ENCODE measurements around the gene DCLRE1B.

DCLRE1B gene

DNA sequence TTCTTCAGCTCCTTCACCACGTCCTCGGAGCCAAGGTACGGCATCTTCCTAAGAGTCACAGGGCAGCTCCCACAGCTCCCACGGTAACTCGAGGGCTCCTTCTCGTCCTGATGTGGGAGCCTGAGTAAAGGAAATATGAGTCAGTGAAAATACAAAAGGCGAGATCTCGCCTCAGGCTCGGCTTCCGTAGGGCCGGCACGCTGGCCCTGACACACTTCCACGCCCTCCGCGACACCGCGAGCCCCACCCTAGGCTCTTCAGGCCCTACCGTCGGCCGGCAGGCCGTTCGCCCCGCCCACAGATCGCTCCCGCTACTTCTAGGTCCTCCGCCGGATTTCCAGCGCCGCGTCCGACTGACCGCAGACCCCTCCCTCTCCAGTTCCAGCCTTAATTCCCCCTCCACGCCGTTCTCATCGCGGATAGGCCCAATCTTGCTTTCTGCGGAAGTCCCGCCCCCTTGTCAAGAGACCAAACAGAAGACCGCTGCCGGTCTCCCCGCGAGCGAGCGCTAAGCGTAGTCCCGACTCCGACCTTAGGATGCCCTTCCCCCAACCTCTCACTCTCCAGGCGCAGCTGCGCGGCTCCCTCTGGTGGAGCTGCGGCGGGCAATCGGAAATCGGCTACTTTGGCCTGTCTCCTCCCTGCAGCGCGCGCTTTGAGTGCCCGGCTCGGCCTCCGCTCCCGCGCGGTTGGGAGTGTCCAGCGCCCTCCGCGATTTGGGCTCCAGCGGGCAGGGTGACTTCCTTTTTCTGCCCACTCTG, at the start of gene DCLRE1B, which contains the start of gene AP4B1:
Gene DCLRE1B, plus strand, starts transcription at position 653 of the 761 bp plus-strand sequence. CDS start 261 bp downstream, outside the sequence.
Gene AP4B1, minus strand, starts transcription at position 126 of the 761 bp plus-strand sequence. Its CDS starts 82 bp downstream, at position 44.
- intact Hi-C loops (cut with DNase I), result loop anchor here (1.0 to 5.0 kb wide), 2 partner anchors 24 to 93 kb away; partner anchors contain the start of genes HIPK1 and RSBN1
- DNase-seq, result peak; percentile 93 to 99 (median 98)

DNA sequence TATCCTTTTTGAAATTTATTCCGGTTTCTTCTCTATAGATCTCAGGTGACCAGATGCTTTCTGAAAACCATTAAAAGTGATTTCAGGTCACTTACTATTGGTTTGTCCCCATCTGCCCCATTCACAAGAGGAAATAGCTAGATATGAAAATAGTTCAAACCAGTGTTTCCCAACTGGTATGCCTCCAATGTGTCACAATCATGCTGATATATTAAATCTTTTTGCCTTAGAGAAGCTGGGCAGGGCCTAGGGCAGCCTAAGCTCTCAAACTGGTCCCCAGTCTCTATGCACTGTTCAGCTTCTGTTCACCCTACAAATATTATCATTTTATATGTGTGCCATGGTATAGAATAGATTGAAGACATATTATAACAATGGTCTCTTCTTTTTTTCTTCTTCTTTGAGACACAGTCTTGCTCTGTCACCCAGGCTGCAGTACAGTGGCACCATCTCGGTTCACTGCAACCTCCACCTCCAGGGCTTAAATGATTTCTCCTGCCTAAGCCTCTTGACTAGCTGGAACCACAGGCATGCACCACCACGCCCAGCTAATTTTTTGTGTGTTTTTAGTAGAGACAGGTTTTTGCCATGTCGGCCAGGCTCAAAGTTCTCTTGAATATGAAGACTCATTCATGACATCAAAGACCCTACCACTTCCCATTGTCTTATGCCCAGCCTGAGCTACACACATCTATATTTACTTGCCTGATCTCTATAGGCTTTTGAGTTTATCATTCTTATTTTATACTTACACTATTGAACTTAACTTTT, 49.3 kb upstream of the DCLRE1B start:
- intact Hi-C loops (cut with DNase I), result no loop called here

DNA sequence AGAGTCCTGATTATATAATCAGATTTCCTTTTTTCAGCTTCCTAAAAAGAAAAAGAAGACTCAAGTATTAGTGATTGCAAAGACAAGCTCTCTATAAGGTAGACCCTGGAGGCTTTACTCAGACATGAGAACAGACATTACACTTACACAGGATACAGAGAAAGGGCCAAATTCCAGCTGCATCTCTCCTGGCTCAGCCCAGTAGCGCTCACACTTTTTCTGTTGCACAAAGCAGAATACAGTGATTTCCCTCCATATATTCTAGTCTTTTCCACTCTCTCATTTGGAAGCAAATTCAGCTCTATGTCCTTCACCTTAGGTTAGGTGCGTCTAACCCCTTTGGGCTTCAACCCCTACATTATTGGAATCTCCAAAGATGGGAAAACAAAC, 48.7 kb upstream of the DCLRE1B start:
- intact Hi-C loops (cut with DNase I), result no loop called here
- no peak for DNase-seq

More for the DNA sequence above, 49.3 kb upstream of the DCLRE1B start:
- DNase-seq, result no peak

GRCh38 chr1:113857776-113858175, 47.4 kb upstream of the DCLRE1B start:
- intact Hi-C loops (cut with DNase I), result no loop called here
- no peak for DNase-seq

DNA sequence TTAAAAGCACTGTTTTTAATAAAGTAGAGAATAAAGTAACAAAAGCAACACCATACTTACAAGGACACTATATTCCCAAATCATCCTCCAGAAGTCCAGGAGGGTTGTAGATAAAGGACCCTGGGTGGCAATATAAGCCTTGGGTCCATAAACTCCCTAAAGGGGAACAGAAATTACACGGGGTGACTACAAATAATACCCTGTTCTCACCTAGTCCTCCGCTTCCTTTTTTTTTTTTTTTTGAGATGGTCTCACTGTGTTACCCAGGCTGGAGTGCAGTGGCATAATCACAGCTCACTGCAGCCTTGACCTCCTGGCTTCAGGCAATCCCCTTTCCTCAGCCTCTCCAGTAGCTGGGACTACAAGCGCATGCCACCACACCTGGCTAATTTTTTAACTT, 46.7 kb upstream of the DCLRE1B start:
- intact Hi-C loops (cut with DNase I), result no loop called here
- no peak for DNase-seq

- DNase-seq, result no peak
- intact Hi-C loops (cut with DNase I), result no loop called here
These were observed 46.1 kb upstream of the DCLRE1B start for GRCh38 chr1:113858982-113859381.

- intact Hi-C loops (cut with DNase I), result no loop called here
- DNase-seq, result no peak
These were observed 45.5 kb upstream of the DCLRE1B start for GRCh38 chr1:113859478-113860175.

GRCh38 chr1:113860891-113861290, 44.2 kb upstream of the DCLRE1B start:
- DNase-seq, result no peak
- intact Hi-C loops (cut with DNase I), result no loop called here

DNA sequence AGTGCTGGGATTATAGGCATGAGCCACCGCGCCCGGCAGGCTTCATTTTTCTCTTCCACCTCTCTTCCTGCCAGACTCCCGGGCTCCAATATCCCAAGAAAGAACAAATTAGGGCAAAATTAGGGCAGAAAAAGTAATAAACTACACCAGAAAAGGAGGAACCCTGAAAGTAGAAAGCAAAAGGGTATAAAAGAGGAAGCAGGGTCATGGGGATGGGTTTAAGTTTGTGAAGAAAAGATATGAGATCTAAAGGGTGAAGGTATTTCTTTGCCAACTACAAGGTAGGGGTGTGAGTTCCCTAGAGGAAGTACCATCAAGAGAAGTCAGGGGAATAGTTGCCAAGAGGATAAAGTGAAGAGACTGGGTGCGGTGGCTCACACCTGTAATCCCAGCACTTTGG, 43.5 kb upstream of the DCLRE1B start:
- no peak for DNase-seq
- intact Hi-C loops (cut with DNase I), result no loop called here

- DNase-seq, result no peak
- intact Hi-C loops (cut with DNase I), result no loop called here
These were observed 36.6 kb upstream of the DCLRE1B start for GRCh38 chr1:113868387-113869083.

DNA sequence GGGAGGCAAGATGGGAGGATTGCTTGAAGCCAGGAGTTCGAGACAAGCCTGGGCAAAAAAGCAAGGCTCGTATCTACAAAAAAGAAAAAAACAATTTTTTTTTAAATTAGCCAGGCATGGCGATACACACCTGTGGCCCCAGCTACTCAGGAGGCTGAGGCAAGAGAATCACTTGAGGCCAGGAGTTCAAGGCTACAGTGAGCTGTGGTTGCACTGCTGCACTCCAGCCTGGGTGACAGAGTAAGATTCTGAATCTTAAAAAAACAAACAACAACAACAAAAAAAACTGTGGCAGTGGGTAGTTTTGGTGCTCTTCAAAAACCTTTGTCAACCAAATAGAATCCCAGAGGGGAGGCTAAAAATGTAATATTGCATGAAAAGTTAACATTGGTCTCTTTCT, 34.3 kb upstream of the DCLRE1B start:
- no peak for DNase-seq
- intact Hi-C loops (cut with DNase I), result no loop called here

DNA sequence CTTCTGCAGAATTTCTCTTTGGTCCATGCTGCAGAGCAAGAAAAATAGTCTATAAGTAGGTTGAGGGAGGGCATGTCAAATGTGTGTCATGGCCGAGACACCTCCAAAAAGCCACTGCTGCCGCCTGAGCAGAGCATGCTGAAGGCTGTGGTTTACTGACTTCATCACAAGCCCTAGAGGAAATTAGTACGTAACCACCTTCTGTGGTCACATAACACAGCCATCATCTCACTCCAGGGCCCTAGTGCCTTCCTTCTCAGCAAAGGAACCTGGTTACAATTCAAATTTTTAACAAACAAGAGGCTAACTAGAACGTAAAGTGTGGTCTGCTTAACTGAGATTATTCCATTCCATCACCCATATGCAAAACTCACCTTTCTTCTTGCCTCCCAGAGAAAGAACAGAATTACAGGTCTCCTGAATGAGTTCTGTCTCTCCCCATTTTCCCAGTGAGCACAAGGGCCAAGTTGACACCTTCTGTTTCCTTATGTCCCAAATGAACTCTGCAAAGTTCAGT, 33.5 kb upstream of the DCLRE1B start, which contains the start of gene PTPN22:
Gene PTPN22, minus strand, starts transcription at position 116 of the 517 bp plus-strand sequence.
- peak in 23 of 42 donors; percentile 4 to 54 (median 22) for DNase-seq
- intact Hi-C loops (cut with DNase I), result no loop called here

GRCh38 chr1:113872219-113872935, 32.7 kb upstream of the DCLRE1B start:
- no peak for DNase-seq
- intact Hi-C loops (cut with DNase I), result no loop called here

DNA sequence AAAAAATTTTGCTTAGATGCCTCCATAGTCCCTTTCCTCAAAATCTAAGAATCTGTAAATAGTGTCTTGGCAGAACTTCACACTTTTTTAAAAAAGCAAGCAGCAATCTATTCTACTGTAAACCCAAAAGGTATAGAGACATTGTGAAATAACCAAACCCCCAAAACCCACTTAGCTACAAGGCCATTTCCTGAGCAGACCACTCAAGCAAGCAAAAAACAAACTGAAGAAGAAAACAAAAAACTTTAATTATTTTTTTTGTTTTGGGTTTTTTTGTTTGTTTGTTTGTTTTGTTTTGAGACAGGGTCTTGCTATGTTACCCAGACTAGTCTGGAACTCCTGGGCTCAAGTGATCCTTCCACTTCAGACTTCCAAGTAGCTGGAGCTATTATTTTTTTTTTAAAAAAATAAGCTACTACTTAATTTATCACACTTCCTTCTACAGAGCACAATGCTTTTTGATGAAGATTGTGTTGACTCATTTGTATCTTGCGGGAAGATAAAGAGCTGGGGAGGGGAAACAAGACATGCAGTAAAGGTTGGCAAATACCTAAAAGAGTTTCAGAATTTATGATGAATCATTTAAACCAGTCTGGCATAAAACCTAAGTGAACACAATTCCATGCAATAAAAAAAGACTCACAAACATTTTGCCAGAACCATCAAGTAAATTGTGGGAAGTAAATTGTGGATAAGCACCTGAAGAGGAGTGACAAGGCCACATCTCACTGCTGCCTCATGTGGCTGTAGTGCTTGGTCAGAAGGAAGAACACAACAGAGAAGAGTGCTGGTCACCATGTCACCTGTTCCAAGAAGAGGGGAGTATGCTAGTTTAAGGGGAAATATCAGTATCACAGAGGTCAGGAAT, 30.9 kb upstream of the DCLRE1B start:
- intact Hi-C loops (cut with DNase I), result no loop called here
- no peak for DNase-seq

DNA sequence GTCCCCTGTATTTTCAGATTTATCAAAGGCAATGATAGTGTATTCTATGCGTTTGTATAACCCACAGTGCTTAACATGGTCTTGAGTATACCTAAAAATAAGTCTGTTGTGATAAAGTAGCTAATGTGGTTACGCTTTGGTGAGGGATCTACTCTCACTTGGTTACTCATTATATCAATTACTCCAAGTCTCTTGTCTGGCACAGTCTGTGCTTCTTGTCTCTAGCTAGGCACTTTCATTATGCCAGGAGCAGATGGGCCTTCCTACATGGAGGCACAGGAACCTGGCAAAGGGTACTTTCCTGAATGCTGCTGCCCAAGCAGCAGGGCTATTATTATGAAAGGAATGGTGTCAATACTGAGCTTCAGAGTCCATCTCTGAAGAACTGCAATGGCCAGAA, 29.4 kb upstream of the DCLRE1B start:
- no peak for DNase-seq
- intact Hi-C loops (cut with DNase I), result no loop called here

DNA sequence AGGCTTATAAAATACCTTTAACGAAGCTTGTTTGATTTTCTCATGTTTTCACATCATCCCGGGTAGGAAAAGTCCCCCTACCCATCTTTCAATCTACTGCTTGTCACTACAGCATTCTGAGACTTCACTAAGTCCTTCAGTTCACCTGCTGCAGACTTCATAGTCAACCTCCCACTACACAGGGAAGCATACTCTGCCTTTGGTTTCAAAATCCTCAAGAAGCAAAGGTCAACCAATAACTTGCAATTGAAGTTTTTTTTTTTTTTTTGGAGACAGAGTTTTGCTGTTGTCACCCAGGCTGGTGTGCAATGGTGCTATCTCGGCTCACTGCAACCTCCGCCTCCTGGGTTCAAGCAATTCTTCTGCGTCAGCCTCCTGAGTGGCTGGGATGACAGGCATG, 28.9 kb upstream of the DCLRE1B start:
- intact Hi-C loops (cut with DNase I), result no loop called here
- no peak for DNase-seq

DNA sequence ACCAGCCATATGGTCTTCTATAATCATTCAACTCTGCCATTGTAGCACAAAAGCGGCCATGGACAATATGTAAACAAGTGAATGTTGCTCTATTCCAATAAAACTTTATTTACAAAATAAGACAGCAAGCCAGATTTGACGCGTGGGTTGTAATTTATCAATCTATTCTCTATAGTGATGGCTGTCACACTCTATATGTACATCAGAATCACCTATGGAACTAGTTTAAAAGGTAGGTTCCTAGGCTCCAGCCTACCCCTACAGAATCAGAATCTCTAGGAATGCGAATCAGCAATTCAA, 25.4 kb upstream of the DCLRE1B start:
- intact Hi-C loops (cut with DNase I), result no loop called here
- DNase-seq, result no peak

Data from head of caudate nucleus (tissue), 42 donors.